Measurements from ENCODE around the gene LY6G5B.

The LY6G5B gene

GRCh38 chr6:31631209-31631608 lies 38.6 kb upstream of the LY6G5B start:
- DNase-seq (ENCODE audit: extremely low read depth, insufficient read length) = no peak
- Histone ChIP-seq H3K36me3 (ENCODE audit: control insufficient read depth, insufficient read depth, low read length) (peaks cover 67% of the 10 kb centered on the region), H3K4me3 (replicated peaks; ENCODE audit: low read depth, low read length) (no peak overlapping the region), H3K27me3 (replicated peaks; ENCODE audit: control insufficient read depth, insufficient read depth, low read length) (no peaks in the 10 kb centered on the region)
- no peak for TF ChIP-seq CTCF (IDR thresholded peaks at IDR 0.05; ENCODE audit: insufficient read depth, low read length, poor library complexity, severe bottlenecking)

DNA sequence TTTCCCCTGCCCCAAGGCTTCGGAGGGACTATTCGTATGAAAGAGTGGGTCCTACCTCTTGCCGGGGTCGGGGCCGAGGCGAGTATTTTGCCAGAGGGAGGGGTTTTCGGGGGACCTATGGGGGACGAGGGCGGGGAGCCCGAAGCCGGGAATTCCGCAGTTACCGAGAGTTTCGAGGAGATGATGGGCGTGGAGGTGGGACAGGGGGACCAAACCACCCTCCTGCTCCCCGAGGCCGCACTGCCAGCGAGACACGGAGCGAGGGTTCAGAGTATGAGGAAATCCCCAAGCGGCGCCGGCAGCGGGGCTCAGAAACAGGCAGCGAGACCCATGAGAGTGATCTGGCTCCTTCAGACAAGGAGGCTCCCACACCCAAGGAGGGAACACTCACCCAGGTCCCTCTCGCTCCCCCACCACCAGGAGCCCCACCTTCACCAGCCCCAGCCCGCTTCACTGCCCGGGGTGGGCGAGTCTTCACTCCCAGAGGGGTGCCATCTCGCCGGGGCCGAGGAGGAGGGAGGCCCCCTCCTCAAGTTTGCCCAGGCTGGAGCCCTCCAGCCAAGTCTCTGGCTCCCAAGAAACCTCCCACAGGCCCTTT lies 38.0 kb upstream of the LY6G5B start:
- no peak for DNase-seq (ENCODE audit: extremely low read depth, insufficient read length)
- Histone ChIP-seq H3K27me3 (replicated peaks; ENCODE audit: control insufficient read depth, insufficient read depth, low read length) (no peaks in the 10 kb centered on the region), H3K36me3 (ENCODE audit: control insufficient read depth, insufficient read depth, low read length) (peaks cover 69% of the 10 kb centered on the region), H3K4me3 (replicated peaks; ENCODE audit: low read depth, low read length) (no peak overlapping the region)
- no peak for TF ChIP-seq CTCF (IDR thresholded peaks at IDR 0.05; ENCODE audit: insufficient read depth, low read length, poor library complexity, severe bottlenecking)

DNA sequence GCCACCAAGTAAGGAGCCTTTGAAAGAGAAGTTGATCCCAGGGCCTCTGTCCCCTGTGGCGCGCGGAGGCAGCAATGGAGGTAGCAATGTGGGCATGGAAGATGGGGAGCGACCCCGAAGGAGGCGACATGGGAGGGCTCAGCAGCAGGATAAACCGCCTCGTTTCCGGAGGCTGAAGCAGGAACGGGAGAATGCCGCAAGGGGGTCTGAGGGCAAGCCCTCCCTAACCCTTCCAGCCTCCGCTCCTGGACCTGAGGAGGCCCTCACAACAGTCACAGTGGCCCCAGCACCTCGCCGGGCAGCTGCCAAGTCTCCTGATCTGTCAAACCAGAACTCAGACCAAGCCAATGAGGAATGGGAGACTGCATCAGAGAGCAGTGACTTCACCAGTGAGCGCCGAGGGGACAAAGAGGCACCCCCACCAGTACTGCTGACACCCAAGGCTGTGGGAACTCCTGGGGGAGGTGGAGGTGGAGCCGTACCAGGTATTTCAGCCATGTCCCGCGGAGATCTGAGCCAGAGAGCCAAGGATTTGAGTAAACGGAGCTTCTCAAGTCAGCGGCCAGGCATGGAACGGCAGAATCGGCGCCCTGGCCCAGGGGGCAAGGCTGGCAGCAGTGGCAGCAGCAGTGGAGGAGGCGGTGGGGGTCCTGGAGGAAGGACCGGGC lies 37.4 kb upstream of the LY6G5B start:
- DNase-seq (ENCODE audit: extremely low read depth, insufficient read length) = no peak
- Histone ChIP-seq H3K36me3 (ENCODE audit: control insufficient read depth, insufficient read depth, low read length) (peaks cover 70% of the 10 kb centered on the region), H3K4me3 (replicated peaks; ENCODE audit: low read depth, low read length) (no peak overlapping the region), H3K27me3 (replicated peaks; ENCODE audit: control insufficient read depth, insufficient read depth, low read length) (no peaks in the 10 kb centered on the region)
- TF ChIP-seq CTCF (IDR thresholded peaks at IDR 0.05; ENCODE audit: insufficient read depth, low read length, poor library complexity, severe bottlenecking) = no peak

GRCh38 chr6:31633447-31633846 lies 36.3 kb upstream of the LY6G5B start:
- no peak for TF ChIP-seq CTCF (IDR thresholded peaks at IDR 0.05; ENCODE audit: insufficient read depth, low read length, poor library complexity, severe bottlenecking)

GRCh38 chr6:31634131-31634530 lies 35.6 kb upstream of the LY6G5B start:
- H3K36me3 ChIP-seq (ENCODE audit: control insufficient read depth, insufficient read depth, low read length) = peaks cover 64% of the 10 kb centered on the region
- TF ChIP-seq CTCF (IDR thresholded peaks at IDR 0.05; ENCODE audit: insufficient read depth, low read length, poor library complexity, severe bottlenecking) = no peak
- DNase-seq (ENCODE audit: extremely low read depth, insufficient read length) = no peak
- no peak overlapping the region for H3K4me3 ChIP-seq (replicated peaks; ENCODE audit: low read depth, low read length)
- no peaks in the 10 kb centered on the region for H3K27me3 ChIP-seq (replicated peaks; ENCODE audit: control insufficient read depth, insufficient read depth, low read length)

More at GRCh38 chr6:31633447-31633846, 36.3 kb upstream of the LY6G5B start:
- Histone ChIP-seq H3K27me3 (replicated peaks; ENCODE audit: control insufficient read depth, insufficient read depth, low read length) (no peaks in the 10 kb centered on the region), H3K4me3 (replicated peaks; ENCODE audit: low read depth, low read length) (no peak overlapping the region), H3K36me3 (ENCODE audit: control insufficient read depth, insufficient read depth, low read length) (peaks cover 66% of the 10 kb centered on the region)
- no peak for DNase-seq (ENCODE audit: extremely low read depth, insufficient read length)
